Activated T-cell treated with anti-CD3 and anti-CD28 coated beads for 24 hours (primary cell): Measurements from ENCODE around the gene SEPTIN1.
"Not testable (repeated sequence)": the region's sequence is repeated elsewhere in the genome, so short reads cannot be mapped to it uniquely, and the experiment has no call there.

Source experiments
- DNase-seq: peaks from one replicate; pipeline ENCODE4 v3.0.0-alpha.2; 2020; ENCODE audit warnings: low read depth

Gene SEPTIN1

GRCh38 chr16:30357715-30358576 lies 24.4 kb downstream of the SEPTIN1 start:
- no peak for DNase-seq

- no peak for DNase-seq
Observed at GRCh38 chr16:30357085-30357714, 25.2 kb downstream of the SEPTIN1 start.

GRCh38 chr16:30356401-30357084 lies 25.8 kb downstream of the SEPTIN1 start:
- no peak for DNase-seq

- no peak for DNase-seq
Observed at GRCh38 chr16:30355954-30356308, 26.4 kb downstream of the SEPTIN1 start.

- DNase-seq, result peak; percentile 87
Observed at GRCh38 chr16:30355144-30355953, 27.0 kb downstream of the SEPTIN1 start, which contains the start of gene CD2BP2. Gene CD2BP2 (minus strand): TSS chr16:30355308. CDS start chr16:30354681, 627 bp downstream.

- no peak for DNase-seq
Observed at GRCh38 chr16:30354423-30355143, 27.8 kb downstream of the SEPTIN1 start.

GRCh38 chr16:30353438-30354129 lies 28.8 kb downstream of the SEPTIN1 start:
- DNase-seq, result no peak

GRCh38 chr16:30352488-30353401 lies 29.6 kb downstream of the SEPTIN1 start:
- no peak for DNase-seq

- no peak for DNase-seq
Observed at GRCh38 chr16:30351586-30352419, 30.6 kb downstream of the SEPTIN1 start.

- DNase-seq, result no peak
Observed at GRCh38 chr16:30351001-30351441, 31.3 kb downstream of the SEPTIN1 start.

GRCh38 chr16:30350134-30350871 lies 32.1 kb downstream of the SEPTIN1 start:
- DNase-seq, result no peak

GRCh38 chr16:30349675-30350074 lies 32.7 kb downstream of the SEPTIN1 start:
- DNase-seq, result no peak

- DNase-seq, result no peak
Observed at GRCh38 chr16:30348929-30349328, 33.4 kb downstream of the SEPTIN1 start.

GRCh38 chr16:30348113-30348512 lies 34.2 kb downstream of the SEPTIN1 start:
- DNase-seq, result no peak

GRCh38 chr16:30346286-30346685 lies 36.1 kb downstream of the SEPTIN1 start:
- no peak for DNase-seq

GRCh38 chr16:30343491-30343820 lies 38.9 kb downstream of the SEPTIN1 start:
- DNase-seq, result not testable (repeated sequence)

GRCh38 chr16:30342751-30343490 lies 39.4 kb downstream of the SEPTIN1 start:
- DNase-seq, result no peak
